K562 (cell line): ENCODE data around the gene TPCN1. TPM values are rescaled to one million over a fixed set of nuclear protein-coding genes. Genes with fewer than 3 reads are reported as not detected.

Source experiments
- ATAC-seq: fragments of 200-7000 bp; cut with Tn5 transposase; 3 replicates; pipeline ENCODE4 v1.9.1; 2020; ENCODE audit warnings: moderate library complexity
- BruUV-seq: library from RNA; stranded (reverse); fragments of 400-500 nt; replicated peaks from 2 replicates; lab custom pipeline; 2021; lab: Mats Ljungman, UMichigan
- CTCF ChIA-PET: fragments of 300-600 bp; formaldehyde crosslinking; extraction: SDS; loops from one replicate; lab custom pipeline; 2021; ENCODE audit warnings: low intra/inter-chr PET ratio; lab: Yijun Ruan, JAX
- POLR2A ChIA-PET: fragments of 300-600, 350-650 bp; sonication (Branson Sonifier 250); formaldehyde crosslinking; extraction: SDS; loops from one replicate; lab custom pipeline; 2021; ENCODE audit warnings: antibody characterized with exemption, inconsistent platforms; lab: Yijun Ruan, JAX
- DNase-seq, 4 experiments: peaks; one replicate each; pipeline versions ENCODE4 v3.0.0 to v3.0.0-alpha.2; 2011 to 2018; ENCODE audit warnings: low spot score in 3 of 4, mixed read lengths in 3 of 4; ENCODE audit errors: extremely low read depth in 1 of 4
- FAIRE-seq: peaks from 2 replicates; lab custom pipeline; 2011; peaks lifted over from hg19 to GRCh38; lab: Jason Lieb, UNC
- H2AFZ ChIP-seq: 2 replicates; pipeline ENCODE4 v1.6.0; 2011; ENCODE audit warnings: low read depth, low read length, control low read depth, inconsistent platforms
- H3K27ac ChIP-seq: fragments of 200-600 bp; 3 replicates; pipeline ENCODE4 v1.8.0; 2011; ENCODE audit warnings: low read depth, mild to moderate bottlenecking, control low read depth, inconsistent platforms, low read length, moderate library complexity, mixed read lengths; ENCODE audit errors: extremely low read depth
- H3K27me3 ChIP-seq, 2 experiments: fragments of 300-600 bp in 1 of 2; 2 replicates in 1 of 2; 3 replicates in 1 of 2; pipeline versions ENCODE4 v1.6.0 to v1.8.0; 2011; ENCODE audit warnings: inconsistent platforms in 2 of 2, low read length in 2 of 2, mild to moderate bottlenecking in 1 of 2, mixed read lengths in 1 of 2, moderate library complexity in 1 of 2; ENCODE audit not compliant: control insufficient read depth in 2 of 2, insufficient read depth in 2 of 2
- H3K36me3 ChIP-seq: fragments of 300-600 bp; 3 replicates; pipeline ENCODE4 v1.8.0; 2011; ENCODE audit warnings: mild to moderate bottlenecking, low read length, inconsistent platforms; ENCODE audit not compliant: control insufficient read depth, insufficient read depth
- H3K4me1 ChIP-seq, 2 experiments: fragments of 200-600 bp in 1 of 2; replicated peaks in 1 of 2; 2 replicates in 1 of 2; 3 replicates in 1 of 2; pipeline versions ENCODE4 v1.5.1 to v1.8.0; 2011; ENCODE audit warnings: inconsistent platforms in 2 of 2, low read length in 2 of 2, mild to moderate bottlenecking in 1 of 2, mixed read lengths in 1 of 2, moderate library complexity in 1 of 2; ENCODE audit not compliant: control insufficient read depth in 2 of 2, insufficient read depth in 2 of 2
- H3K4me2 ChIP-seq: 2 replicates; pipeline ENCODE4 v1.6.1; 2011; ENCODE audit warnings: low read length, control low read depth, inconsistent platforms, mixed read lengths; ENCODE audit not compliant: insufficient read depth
- H3K4me3 ChIP-seq: fragments of 200-600 bp; sonication (generic), shearing (Covaris generic); 2 replicates; pipeline ENCODE4 v1.5.1; 2016; ENCODE audit warnings: control low read depth, inconsistent platforms
- H3K79me2 ChIP-seq: fragments of 200-600 bp; 3 replicates; pipeline ENCODE4 v1.8.0; 2011; ENCODE audit warnings: low read length, inconsistent platforms; ENCODE audit not compliant: control insufficient read depth, insufficient read depth
- H3K9ac ChIP-seq, 2 experiments: 2 replicates each; pipeline versions ENCODE4 v1.6.0 to v1.6.1; 2011; ENCODE audit warnings: low read depth in 2 of 2, low read length in 2 of 2, control low read depth in 1 of 2, inconsistent platforms in 1 of 2, mild to moderate bottlenecking in 1 of 2, mixed read lengths in 1 of 2; ENCODE audit not compliant: insufficient read depth in 1 of 2
- H3K9me1 ChIP-seq: one replicate; pipeline ENCODE4 v1.6.0; 2011; ENCODE audit warnings: inconsistent platforms, mild to moderate bottlenecking, low read length, moderate library complexity; ENCODE audit not compliant: control insufficient read depth, insufficient read depth
- H3K9me3 ChIP-seq: replicated peaks from 2 replicates; pipeline ENCODE4 v1.5.1; 2011; ENCODE audit warnings: low read depth, low read length, inconsistent platforms; ENCODE audit not compliant: control insufficient read depth, insufficient read depth
- H4K20me1 ChIP-seq: replicated peaks from 2 replicates; pipeline ENCODE4 v1.6.1; 2011; ENCODE audit warnings: low read length, inconsistent platforms, mixed read lengths; ENCODE audit not compliant: control insufficient read depth, insufficient read depth
- ARID2 ChIP-seq: fragments of 450-650 bp; IDR thresholded peaks from 2 replicates; pipeline ENCODE4 v1.6.1; 2017; ENCODE audit warnings: antibody characterized with exemption, mild to moderate bottlenecking
- BRF1 ChIP-seq: IDR thresholded peaks from 3 replicates; pipeline ENCODE4 v1.6.1; 2011; ENCODE audit warnings: borderline replicate concordance, mild to moderate bottlenecking; ENCODE audit not compliant: insufficient read length; ENCODE audit errors: extremely low read depth
- HDAC2 ChIP-seq: fragments of 450-650 bp; IDR thresholded peaks from 2 replicates; pipeline ENCODE4 v1.6.1; 2016; ENCODE audit warnings: mild to moderate bottlenecking
- L3MBTL2 ChIP-seq: fragments of 450-650 bp; IDR thresholded peaks from 2 replicates; pipeline ENCODE4 v1.6.1; 2016; ENCODE audit warnings: mild to moderate bottlenecking, moderate library complexity
- NCOA1 ChIP-seq: fragments of 450-650 bp; IDR thresholded peaks from 2 replicates; pipeline ENCODE4 v1.6.1; 2016; ENCODE audit warnings: low read depth
- RAD51 ChIP-seq: fragments of 450-650 bp; IDR thresholded peaks from 2 replicates; pipeline ENCODE4 v1.7.1; 2016; ENCODE audit warnings: low read depth, mild to moderate bottlenecking, borderline replicate concordance
- RBM15 ChIP-seq: fragments of 200-400 bp; formaldehyde crosslinking; IDR thresholded peaks from 2 replicates; pipeline ENCODE4 v1.6.1; 2018; ENCODE audit warnings: mild to moderate bottlenecking, low read length, moderate library complexity; ENCODE audit not compliant: insufficient read depth
- SIX5 ChIP-seq, 2 experiments: IDR thresholded peaks; 2 replicates each; pipeline ENCODE4 v1.6.1; 2011; ENCODE audit warnings: low read length in 2 of 2, borderline replicate concordance in 1 of 2, low read depth in 1 of 2, mild to moderate bottlenecking in 1 of 2, moderate library complexity in 1 of 2; ENCODE audit not compliant: insufficient read depth in 1 of 2
- TBL1XR1 ChIP-seq, 2 experiments: IDR thresholded peaks; 2 replicates each; pipeline ENCODE4 v1.6.1; 2012; ENCODE audit warnings: improper control_type of control experiment in 2 of 2, low read length in 2 of 2, mild to moderate bottlenecking in 1 of 2
- ZNF785 ChIP-seq: fragments of 250-450 bp; sonication (Bioruptor Pico); IDR thresholded peaks from 2 replicates; pipeline ENCODE4 v1.4.0; 2020; ENCODE audit warnings: mild to moderate bottlenecking
- WGBS: fragments of 100-300 bp; shearing (Covaris generic); methylation state at CpG from one replicate; pipeline ENCODE4 v1.1.6; 2016; ENCODE audit warnings: low coverage, mixed read lengths; ENCODE audit not compliant: insufficient coverage; ENCODE audit errors: missing lambda C conversion rate; 5-methylcytosine and 5-hydroxymethylcytosine counted together
- in situ Hi-C: fragments of 300-500 bp; cut with MboI; formaldehyde crosslinking; loops from 4 replicates; pipeline ENCODE4 v1.15.0; 2018; ENCODE audit warnings: inconsistent platforms, mixed read lengths
- intact Hi-C: fragments of 100-400 bp; cut with micrococcal nuclease; formaldehyde crosslinking; loops from 2 replicates; pipeline ENCODE4 v1.14.2; 2022
- polyA plus RNA-seq, 8 experiments: library from polyadenylated mRNA; depleted of rRNA in 4 of 8; stranded (reverse) in 5 of 8; unstranded in 3 of 8; fragments of >200 nt; fragmentation: Nextera tagmentation in 2 of 8; fragmentation: Illumina TruSeq in 1 of 8; extraction: Ambion mirVana in 2 of 8; extraction: Trizol in 1 of 8; gene quantifications; 2 replicates each; pipeline versions ENCODE4 v1.2.1 to v1.2.3, GENCODE V29; 2011 to 2014; ENCODE audit warnings: inconsistent platforms in 1 of 8, missing spikeins in 1 of 8
- total RNA-seq, 7 experiments: library from RNA; depleted of rRNA in 6 of 7; stranded (reverse); fragments of >200 nt in 6 of 7; fragmentation: Illumina TruSeq in 2 of 7; extraction: Trizol in 2 of 7; gene quantifications; 2 replicates each; pipeline versions ENCODE4 v1.2.1 to v1.2.3, GENCODE V29; 2011 to 2021; ENCODE audit warnings: low replicate concordance in 1 of 7
- TF ChIP-seq, protein P1 (sequence below), 2 experiments: IDR thresholded peaks in 1 of 2; conservative IDR thresholded peaks in 1 of 2; 2 replicates each; pipeline ENCODE4 v1.6.1; 2016; ENCODE audit warnings: low read depth in 2 of 2, mild to moderate bottlenecking in 1 of 2, missing compliant biosample characterization in 1 of 2, missing genetic modification characterization in 1 of 2, moderate library complexity in 1 of 2
- TF ChIP-seq, protein P2 (sequence below): sonication (generic); IDR thresholded peaks from 2 replicates; pipeline ENCODE4 v1.6.1; 2016
- TF ChIP-seq, protein P3 (sequence below): fragments of 250-450 bp; sonication (Bioruptor Pico); IDR thresholded peaks from 2 replicates; pipeline ENCODE4 v1.5.0; 2021

The TPCN1 gene
- total and polyA plus RNA-seq, 9 of the 15 experiments (the other 6 are each of a cell fraction or from before 2014, with no cell fraction given), result 0.80 to 23.8 (median 7.4) TPM

DNA sequence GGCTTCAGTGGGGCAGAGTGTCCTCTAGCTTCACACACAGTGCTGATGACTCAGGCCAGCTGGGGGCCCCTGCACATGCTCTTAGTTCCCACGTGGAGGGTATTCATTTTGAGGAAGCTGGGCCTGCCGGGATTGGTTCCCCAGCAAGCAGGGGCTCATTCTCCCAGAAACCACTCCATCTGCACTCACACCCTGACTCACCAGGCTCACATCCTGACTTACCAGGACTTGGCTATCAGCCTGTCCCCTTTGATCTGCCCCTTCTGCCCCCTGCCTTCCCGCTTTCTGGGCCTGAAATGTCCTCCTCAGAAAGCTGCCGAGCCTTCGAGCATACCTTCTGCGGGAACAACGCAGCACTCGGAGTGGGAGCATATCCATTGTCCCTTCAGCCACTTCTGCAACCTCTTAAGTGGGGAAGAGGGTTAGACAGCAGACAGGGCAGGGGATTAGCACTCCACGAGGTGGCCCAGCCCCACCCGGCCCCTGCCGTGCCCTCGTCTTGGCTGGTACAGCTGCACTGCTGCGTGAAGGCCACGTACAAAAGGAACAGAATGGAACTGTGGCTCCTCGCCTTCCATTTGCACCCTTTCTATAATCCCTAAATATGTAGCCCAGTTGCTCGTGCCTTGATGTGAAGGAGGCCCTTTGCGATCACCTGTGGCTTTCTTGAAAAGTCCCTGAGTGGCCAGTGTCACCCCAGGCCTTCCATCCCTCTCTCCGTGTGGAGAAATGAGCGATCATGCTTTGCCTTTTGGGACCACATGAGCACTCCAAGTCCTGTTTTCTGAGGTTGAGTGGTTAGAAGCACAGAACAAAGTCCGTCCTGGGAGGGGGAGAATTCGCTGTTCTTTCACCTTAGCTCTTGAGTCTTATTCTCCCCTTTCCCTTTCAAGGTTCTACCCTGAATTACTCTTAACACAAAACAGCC lies 26.1 kb downstream of the TPCN1 start (continued):
- TF ChIP-seq, protein P1, sequence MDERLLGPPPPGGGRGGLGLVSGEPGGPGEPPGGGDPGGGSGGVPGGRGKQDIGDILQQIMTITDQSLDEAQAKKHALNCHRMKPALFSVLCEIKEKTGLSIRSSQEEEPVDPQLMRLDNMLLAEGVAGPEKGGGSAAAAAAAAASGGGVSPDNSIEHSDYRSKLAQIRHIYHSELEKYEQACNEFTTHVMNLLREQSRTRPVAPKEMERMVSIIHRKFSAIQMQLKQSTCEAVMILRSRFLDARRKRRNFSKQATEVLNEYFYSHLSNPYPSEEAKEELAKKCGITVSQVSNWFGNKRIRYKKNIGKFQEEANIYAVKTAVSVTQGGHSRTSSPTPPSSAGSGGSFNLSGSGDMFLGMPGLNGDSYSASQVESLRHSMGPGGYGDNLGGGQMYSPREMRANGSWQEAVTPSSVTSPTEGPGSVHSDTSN (CRISPR knock-in tag; IDR thresholded peaks at IDR 0.05; ENCODE audit: low read depth), result no peak
- TF ChIP-seq, protein P1 (tag; conservative IDR thresholded peaks at IDR 0.05; ENCODE audit: low read depth), result no peak
- TF ChIP-seq L3MBTL2, result 0 out of 2 replicates have a peak, but pooled peaks have one; percentile 19
- no peak for TF ChIP-seq RBM15

DNA sequence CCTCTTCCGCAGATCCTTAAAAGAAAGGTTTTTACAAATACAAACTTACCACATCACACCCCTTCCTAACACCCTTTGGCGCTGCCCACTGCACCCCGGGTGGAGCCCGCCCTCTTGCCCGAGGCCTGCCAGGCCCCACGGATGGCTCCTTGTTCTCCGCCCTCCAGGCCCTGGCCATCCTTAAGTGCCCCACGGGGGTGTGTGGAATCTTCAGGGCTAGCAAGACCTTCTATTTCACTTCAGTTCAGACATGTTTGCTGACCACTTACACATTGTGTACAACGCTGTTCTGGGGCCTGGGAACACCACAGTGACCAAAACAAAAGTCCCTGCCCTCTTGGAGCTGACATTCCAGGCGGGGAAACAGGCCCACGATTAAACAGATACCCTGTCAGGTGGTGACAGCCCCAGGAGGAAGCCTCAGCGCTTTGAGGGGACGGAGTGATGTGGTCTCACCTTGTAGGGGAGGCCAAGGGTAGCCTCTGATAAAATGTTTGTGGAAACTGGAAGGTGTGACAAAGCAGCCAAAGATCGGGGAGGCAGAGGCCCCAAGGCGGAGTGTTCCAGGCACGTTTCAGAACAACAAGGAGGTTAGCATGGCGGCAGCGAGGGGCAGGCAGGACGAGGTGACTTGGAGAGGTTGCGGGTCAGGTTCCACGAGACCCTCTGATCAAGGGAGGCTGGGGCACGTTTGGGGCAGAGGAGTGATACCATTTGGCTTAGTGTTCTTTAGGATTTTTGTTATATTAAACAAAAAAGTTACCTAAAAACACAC lies 27.0 kb downstream of the TPCN1 start:
- Histone ChIP-seq H3K36me3 (peaks cover 33% of the 10 kb centered on the region; the same call in 2 of the 3 replicates), H4K20me1 (no peaks in the 10 kb centered on the region)
- POLR2A ChIA-PET, result interaction anchor here (0.6 kb wide), 1 partner anchor 45 kb away, joined by 3 read pairs; no protein-coding TSS in a partner anchor
- no peak for ATAC-seq
- TF ChIP-seq ZNF785 (CRISPR knock-in tag) (no peak), RAD51 (no peak), SIX5 (IDR thresholded peaks at IDR 0.05; ENCODE audit: borderline replicate concordance in 1 of 2, insufficient read depth in 1 of 2, low read depth in 1 of 2, low read length in 2 of 2) (no peak), HDAC2 (no peak), BRF1 (no peak), TBL1XR1 (IDR thresholded peaks at IDR 0.05; ENCODE audit: low read length in 2 of 2) (no peak), ARID2 (no peak), NCOA1 (no peak)
- TF ChIP-seq, protein P2, sequence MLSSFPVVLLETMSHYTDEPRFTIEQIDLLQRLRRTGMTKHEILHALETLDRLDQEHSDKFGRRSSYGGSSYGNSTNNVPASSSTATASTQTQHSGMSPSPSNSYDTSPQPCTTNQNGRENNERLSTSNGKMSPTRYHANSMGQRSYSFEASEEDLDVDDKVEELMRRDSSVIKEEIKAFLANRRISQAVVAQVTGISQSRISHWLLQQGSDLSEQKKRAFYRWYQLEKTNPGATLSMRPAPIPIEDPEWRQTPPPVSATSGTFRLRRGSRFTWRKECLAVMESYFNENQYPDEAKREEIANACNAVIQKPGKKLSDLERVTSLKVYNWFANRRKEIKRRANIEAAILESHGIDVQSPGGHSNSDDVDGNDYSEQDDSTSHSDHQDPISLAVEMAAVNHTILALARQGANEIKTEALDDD, result no peak
- TF ChIP-seq, protein P3, sequence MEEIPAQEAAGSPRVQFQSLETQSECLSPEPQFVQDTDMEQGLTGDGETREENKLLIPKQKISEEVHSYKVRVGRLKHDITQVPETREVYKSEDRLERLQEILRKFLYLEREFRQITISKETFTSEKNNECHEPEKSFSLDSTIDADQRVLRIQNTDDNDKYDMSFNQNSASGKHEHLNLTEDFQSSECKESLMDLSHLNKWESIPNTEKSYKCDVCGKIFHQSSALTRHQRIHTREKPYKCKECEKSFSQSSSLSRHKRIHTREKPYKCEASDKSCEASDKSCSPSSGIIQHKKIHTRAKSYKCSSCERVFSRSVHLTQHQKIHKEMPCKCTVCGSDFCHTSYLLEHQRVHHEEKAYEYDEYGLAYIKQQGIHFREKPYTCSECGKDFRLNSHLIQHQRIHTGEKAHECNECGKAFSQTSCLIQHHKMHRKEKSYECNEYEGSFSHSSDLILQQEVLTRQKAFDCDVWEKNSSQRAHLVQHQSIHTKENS (CRISPR knock-in tag), result no peak
- TF ChIP-seq, all 486 proteins: peak for 0
- CTCF ChIA-PET, result no interaction called here
- 77% methylated on average over 22 of the region's 22 CpGs for WGBS
- H3K9me3 ChIP-seq, result no peaks in the 10 kb centered on the region; the same call in 1 of the 2 replicates
- H3K27ac ChIP-seq, result no peak overlapping the region
- peaks cover 19 to 31% of the 10 kb centered on the region in 2 experiments; a peak in 4 of 5 replicates for H3K4me1 ChIP-seq
- DNase-seq, result no peak
- no peaks in the 10 kb centered on the region for H3K79me2 ChIP-seq
- no peak overlapping the region for H3K4me3 ChIP-seq
- no TSS peak for BruUV-seq
- FAIRE-seq, result no peak
- H3K9ac ChIP-seq, result no peak overlapping the region
- no peaks in the 10 kb centered on the region for H3K9me1 ChIP-seq
- in situ Hi-C loops, result no loop called here
- no peaks in the 10 kb centered on the region for H3K27me3 ChIP-seq
- no peak overlapping the region for H2AFZ ChIP-seq
- intact Hi-C loops, result no loop called here
- no peak overlapping the region for H3K4me2 ChIP-seq
